RWPE2 (cell line): Measurements from ENCODE around the gene UBE2E2.

ENCODE experiments used
- ATAC-seq: fragments of 200-7000 bp; cut with Tn5 transposase; 3 replicates; pipeline ENCODE4 v1.9.1; 2021; ENCODE audit warnings: low read depth
- DNase-seq: peaks from one replicate; pipeline ENCODE4 v3.0.0-alpha.2; 2020; ENCODE audit warnings: low spot score
- H3K27ac ChIP-seq: fragments of 450-650 bp; 2 replicates; pipeline ENCODE4 v1.5.1; 2017; ENCODE audit warnings: mild to moderate bottlenecking; ENCODE audit not compliant: poor library complexity, severe bottlenecking
- H3K27me3 ChIP-seq: fragments of 250-450 bp; sonication (Bioruptor Pico); 2 replicates; pipeline ENCODE4 v1.5.1; 2021; ENCODE audit warnings: mild to moderate bottlenecking, moderate library complexity; ENCODE audit not compliant: insufficient read depth, poor library complexity, severe bottlenecking
- H3K36me3 ChIP-seq: fragments of 250-450 bp; sonication (Bioruptor Pico); 2 replicates; pipeline ENCODE4 v1.5.1; 2020; ENCODE audit warnings: low read depth, mild to moderate bottlenecking, moderate library complexity
- H3K4me1 ChIP-seq: fragments of 250-450 bp; sonication (Bioruptor Pico); 2 replicates; pipeline ENCODE4 v1.5.1; 2021; ENCODE audit warnings: mild to moderate bottlenecking, moderate library complexity; ENCODE audit not compliant: insufficient read depth, poor library complexity, severe bottlenecking
- H3K4me3 ChIP-seq: fragments of 250-450 bp; sonication (Bioruptor Pico); 2 replicates; pipeline ENCODE4 v1.5.1; 2021; ENCODE audit warnings: mild to moderate bottlenecking, moderate library complexity; ENCODE audit not compliant: severe bottlenecking
- H3K9me3 ChIP-seq: fragments of 250-450 bp; sonication (Bioruptor Pico); 2 replicates; pipeline ENCODE4 v1.5.1; 2021; ENCODE audit warnings: mild to moderate bottlenecking, moderate library complexity; ENCODE audit not compliant: severe bottlenecking
- CTCF ChIP-seq: fragments of 450-650 bp; IDR thresholded peaks from one replicate; pipeline ENCODE4 v1.5.1; 2017; ENCODE audit warnings: mild to moderate bottlenecking, moderate library complexity; ENCODE audit not compliant: poor library complexity, severe bottlenecking

The UBE2E2 gene

GRCh38 chr3:23547905-23548650 lies 345.0 kb downstream of the UBE2E2 start:
- no peaks in the 10 kb centered on the region for H3K9me3 ChIP-seq
- H3K4me1 ChIP-seq, result peaks cover 15% of the 10 kb centered on the region
- H3K27ac ChIP-seq, result peak overlapping the region; percentile 35
- no peak for DNase-seq
- TF ChIP-seq CTCF, result no peak
- no peak overlapping the region for H3K4me3 ChIP-seq
- H3K27me3 ChIP-seq, result no peaks in the 10 kb centered on the region
- H3K36me3 ChIP-seq, result no peaks in the 10 kb centered on the region
- no peak for ATAC-seq

- no peaks in the 10 kb centered on the region for H3K27me3 ChIP-seq
- no peak for TF ChIP-seq CTCF
- ATAC-seq (no peak; the same call in 2 of the 3 replicates), DNase-seq (no peak)
- peak overlapping the region; percentile 35 for H3K27ac ChIP-seq
- no peaks in the 10 kb centered on the region for H3K36me3 ChIP-seq
- no peak overlapping the region for H3K4me3 ChIP-seq
- H3K9me3 ChIP-seq, result no peaks in the 10 kb centered on the region
- H3K4me1 ChIP-seq, result peaks cover 15% of the 10 kb centered on the region
Observed at GRCh38 chr3:23548706-23549105, 345.6 kb downstream of the UBE2E2 start.

- H3K4me3 ChIP-seq, result no peak overlapping the region
- peak overlapping the region; percentile 35 for H3K27ac ChIP-seq
- no peaks in the 10 kb centered on the region for H3K36me3 ChIP-seq
- H3K27me3 ChIP-seq, result no peaks in the 10 kb centered on the region
- DNase-seq (no peak), ATAC-seq (peak; percentile 89)
- H3K9me3 ChIP-seq, result no peaks in the 10 kb centered on the region
- H3K4me1 ChIP-seq, result peaks cover 15% of the 10 kb centered on the region
- TF ChIP-seq CTCF, result no peak
Observed at GRCh38 chr3:23549148-23549910, 346.2 kb downstream of the UBE2E2 start.

- Histone ChIP-seq H3K4me3 (no peak overlapping the region), H3K27ac (no peak overlapping the region), H3K27me3 (no peaks in the 10 kb centered on the region), H3K9me3 (no peaks in the 10 kb centered on the region), H3K4me1 (peaks cover 15% of the 10 kb centered on the region), H3K36me3 (no peaks in the 10 kb centered on the region)
- no peak for TF ChIP-seq CTCF
- DNase-seq (no peak), ATAC-seq (no peak)
Observed at GRCh38 chr3:23550402-23550801, 347.3 kb downstream of the UBE2E2 start.

- Histone ChIP-seq H3K27me3 (no peaks in the 10 kb centered on the region), H3K4me3 (no peak overlapping the region), H3K36me3 (no peaks in the 10 kb centered on the region), H3K27ac (no peak overlapping the region), H3K4me1 (peaks cover 15% of the 10 kb centered on the region), H3K9me3 (no peaks in the 10 kb centered on the region)
- no peak for ATAC-seq
- no peak for DNase-seq
- TF ChIP-seq CTCF, result no peak
Observed at GRCh38 chr3:23552506-23552905, 349.4 kb downstream of the UBE2E2 start.
